HG03354 (cell line): ENCODE measurements around the gene FBXL19.
A peak's percentile ranks its signal among the peaks of the same experiment; 100 is the strongest.

Source experiments
- ATAC-seq: cut with Tn5 transposase; IDR thresholded peaks from one replicate; pipeline ENCODE4 v1.9.1; 2021; ENCODE audit warnings: mild to moderate bottlenecking; ENCODE audit not compliant: unreplicated experiment, poor library complexity, severe bottlenecking

FBXL19 gene

DNA sequence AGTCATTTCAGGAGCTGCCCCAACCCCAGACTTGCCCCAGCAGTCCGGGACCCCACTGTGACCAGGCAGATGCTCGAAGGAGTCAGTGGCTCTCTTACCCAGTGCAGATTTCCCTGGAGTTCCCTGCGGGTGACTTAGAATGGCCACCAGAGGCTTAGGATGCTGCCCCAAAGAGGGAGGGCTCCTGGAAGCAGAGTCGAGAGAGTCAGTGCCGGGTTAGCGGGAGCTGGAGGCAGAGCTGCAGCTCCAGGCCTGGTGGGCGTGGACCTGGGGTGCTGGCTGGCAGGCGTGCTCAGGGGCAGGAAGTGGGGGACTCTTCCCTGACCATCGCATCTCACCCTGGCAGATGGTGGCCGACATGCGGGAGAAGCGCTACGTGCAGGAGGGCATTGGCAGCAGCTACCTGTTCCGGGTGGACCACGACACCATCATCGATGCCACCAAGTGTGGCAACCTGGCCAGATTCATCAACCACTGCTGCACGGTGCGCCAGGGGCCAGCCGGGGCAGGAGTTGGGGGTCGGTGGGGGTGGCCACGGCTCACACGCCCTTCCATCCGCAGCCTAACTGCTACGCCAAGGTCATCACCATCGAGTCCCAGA is 60.0 kb downstream of the FBXL19 start:
- ATAC-seq: no peak

DNA sequence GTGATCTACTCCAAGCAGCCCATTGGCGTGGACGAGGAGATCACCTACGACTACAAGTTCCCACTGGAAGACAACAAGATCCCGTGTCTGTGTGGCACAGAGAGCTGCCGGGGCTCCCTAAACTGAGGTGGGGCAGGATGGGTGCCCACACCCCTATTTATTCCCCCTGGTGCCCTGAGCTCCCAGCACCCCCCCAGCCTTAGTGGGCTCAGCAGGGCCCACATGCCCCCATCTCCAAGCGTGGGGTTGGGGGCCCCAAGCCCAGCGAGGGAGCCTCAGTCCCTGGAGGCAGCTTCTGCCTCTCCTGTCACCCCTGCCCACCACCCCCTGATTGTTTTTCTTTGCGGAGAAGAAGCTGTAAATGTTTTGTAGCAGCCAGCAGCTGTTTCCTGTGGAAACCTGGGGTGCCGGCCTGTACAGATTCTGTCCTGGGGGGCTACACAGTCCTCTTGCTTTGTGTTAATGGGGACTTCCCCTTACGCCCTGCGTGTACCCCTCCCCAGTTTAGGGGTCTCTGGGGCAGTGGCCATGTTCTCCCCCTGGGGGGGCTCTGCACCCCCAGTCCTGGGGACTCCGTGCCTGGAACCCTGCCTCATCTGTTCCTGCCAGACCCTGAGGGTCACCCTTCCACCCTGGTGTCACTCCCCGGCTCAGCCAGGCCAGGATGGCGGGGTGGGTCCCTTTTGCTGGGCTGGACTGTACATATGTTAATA is 60.7 kb downstream of the FBXL19 start:
- ATAC-seq: no peak

DNA sequence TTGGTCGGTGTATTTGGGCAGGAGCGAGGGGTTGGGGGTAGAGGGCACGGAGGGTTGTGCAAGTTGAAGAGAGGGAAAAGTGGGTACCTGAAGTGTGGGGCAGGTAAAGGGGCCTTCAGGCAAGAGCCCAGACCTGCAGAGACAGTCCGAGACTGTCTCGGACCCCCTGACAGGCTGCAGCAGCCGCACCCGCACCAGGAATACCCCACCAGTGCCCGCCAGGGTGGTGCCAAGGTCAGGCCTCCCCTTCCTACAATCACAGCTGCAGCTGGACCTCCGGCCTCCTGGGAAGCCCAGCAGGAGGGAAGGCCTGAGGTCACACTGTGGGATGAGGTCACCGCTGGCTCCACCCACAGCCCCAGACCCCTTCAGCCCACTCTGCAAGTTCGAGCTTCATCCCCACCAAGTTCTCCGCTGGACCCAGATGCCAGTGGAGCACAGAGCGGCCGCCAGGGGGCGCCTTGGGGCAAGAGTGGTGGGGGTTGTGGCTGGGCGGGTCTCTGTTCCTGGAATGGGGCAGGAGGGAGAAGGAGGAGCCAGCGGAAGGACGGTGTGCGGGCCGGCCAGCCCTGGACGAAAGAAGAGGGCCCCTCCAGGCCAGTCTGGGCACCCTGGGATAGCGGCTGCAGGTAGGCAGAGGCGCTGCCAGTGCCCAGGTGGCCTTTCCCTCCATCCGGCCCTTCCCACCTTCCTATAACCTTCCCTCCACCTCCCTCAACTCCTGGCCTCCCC is 61.5 kb downstream of the FBXL19 start, which contains the start of gene HSD3B7:
Gene HSD3B7 (plus strand): TSS at position 539 of the 732 bp plus-strand sequence. CDS start 452 bp downstream, outside the sequence.
- ATAC-seq: peak; percentile 63

DNA sequence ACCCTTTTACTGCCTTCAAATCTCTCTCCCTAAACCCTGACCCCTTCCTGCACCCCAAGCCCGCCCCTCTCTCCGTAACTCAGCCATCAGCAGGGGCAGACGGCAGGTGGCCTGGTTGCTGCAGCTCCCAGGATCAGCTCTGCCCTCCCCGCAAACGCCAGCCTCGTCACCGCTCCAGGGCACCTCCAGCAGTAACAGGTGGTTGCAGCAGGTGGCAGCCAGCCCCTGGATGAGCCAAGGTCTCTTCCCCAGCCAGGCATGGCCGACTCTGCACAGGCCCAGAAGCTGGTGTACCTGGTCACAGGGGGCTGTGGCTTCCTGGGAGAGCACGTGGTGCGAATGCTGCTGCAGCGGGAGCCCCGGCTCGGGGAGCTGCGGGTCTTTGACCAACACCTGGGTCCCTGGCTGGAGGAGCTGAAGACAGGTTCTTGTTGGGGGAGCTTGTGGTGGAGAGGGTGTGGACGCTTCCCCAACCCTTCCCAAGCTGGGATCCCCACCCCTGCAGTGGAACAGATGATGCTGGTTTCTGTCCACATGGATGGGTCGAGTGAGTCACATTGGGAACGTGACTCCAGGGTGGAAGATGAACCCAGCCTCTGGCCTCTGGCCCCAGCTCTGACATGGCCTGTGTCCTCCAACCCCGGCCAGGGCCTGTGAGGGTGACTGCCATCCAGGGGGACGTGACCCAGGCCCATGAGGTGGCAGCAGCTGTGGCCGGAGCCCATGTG is 62.2 kb downstream of the FBXL19 start:
- ATAC-seq: no peak

DNA sequence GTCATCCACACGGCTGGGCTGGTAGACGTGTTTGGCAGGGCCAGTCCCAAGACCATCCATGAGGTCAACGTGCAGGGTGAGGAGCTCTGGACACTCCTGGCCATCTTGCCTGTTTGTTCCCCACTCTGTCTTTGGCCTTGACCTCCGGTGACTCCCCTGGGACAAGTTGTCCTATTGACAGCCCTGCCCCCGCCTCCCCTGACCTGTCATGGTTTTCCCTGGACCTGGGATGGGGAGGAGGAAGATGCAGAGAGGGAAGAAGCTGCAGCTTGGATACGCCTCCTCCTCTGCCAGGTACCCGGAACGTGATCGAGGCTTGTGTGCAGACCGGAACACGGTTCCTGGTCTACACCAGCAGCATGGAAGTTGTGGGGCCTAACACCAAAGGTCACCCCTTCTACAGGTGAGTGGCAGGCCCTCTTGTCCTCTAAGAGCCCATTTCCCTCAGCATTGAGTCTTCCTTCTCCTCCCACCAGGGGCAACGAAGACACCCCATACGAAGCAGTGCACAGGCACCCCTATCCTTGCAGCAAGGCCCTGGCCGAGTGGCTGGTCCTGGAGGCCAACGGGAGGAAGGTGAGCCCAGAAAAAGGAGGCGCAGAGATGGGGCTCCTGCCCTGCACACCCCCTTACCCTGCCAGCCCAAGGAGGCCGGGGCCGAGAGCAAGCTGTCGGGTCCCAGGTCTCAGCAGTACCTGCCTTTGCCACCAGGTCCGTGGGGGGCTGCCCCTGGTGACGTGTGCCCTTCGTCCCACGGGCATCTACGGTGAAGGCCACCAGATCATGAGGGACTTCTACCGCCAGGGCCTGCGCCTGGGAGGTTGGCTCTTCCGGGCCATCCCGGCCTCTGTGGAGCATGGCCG is 63.0 kb downstream of the FBXL19 start:
- no peak for ATAC-seq

DNA sequence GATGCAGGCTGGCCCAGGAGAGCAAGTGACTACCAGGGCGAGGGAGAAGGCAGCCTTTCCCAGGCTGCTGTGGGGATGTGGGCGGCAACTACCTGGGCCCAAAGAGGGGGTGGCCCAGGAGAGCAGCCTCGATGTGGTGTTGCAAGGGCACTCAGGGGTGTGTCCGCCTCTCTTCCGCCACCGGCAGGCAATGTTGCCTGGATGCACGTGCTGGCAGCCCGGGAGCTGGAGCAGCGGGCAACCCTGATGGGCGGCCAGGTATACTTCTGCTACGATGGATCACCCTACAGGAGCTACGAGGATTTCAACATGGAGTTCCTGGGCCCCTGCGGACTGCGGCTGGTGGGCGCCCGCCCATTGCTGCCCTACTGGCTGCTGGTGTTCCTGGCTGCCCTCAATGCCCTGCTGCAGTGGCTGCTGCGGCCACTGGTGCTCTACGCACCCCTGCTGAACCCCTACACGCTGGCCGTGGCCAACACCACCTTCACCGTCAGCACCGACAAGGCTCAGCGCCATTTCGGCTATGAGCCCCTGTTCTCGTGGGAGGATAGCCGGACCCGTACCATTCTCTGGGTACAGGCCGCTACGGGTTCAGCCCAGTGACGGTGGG is 64.3 kb downstream of the FBXL19 start:
- ATAC-seq: no peak

DNA sequence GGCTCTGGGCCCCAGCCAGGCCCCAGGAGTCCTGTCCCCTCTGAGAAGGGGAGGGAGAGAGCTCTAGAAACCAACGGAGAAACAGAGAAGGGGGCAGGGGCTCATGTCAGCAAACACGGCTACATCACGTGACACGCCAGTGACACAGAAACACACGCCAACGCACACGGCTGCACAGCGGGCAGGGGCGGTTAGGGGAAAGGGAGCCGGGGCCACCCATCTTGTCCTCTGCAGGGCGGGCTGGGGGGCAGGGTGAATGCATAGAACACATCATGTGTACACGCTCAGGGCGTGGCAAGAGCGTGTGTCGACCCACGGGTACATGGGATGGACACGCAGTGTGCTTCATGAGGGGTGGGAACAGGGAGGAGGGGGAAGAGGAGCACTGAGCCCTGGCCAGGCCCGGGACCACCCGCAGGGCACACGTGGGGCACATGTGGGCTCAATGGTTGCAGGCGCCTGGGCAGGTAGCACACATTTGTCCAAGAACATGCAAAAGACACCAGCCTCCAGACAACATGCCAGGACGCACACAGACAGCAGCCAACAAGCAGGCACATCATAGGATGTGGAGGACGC is 66.2 kb downstream of the FBXL19 start:
- ATAC-seq: no peak

DNA sequence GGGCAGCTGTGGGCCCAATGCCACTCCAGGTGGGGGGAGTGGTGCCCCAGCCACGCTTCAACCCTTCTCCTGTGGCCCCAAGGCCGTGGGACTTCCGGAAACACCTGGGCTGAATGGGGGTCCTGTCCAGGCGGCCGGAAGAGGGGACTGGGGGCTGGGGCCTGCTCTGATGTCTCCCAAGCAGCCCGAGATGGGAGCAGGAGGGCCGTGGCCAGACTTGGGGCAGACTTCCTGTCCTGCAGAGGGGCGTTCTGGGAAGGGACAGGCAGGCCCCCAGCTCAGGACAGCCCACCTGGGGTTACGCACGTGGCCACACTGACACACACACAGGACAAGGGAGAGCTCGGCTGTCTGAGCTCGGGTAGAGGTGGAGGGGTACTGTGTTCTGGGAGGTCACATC is 66.7 kb downstream of the FBXL19 start:
- ATAC-seq: no peak

DNA sequence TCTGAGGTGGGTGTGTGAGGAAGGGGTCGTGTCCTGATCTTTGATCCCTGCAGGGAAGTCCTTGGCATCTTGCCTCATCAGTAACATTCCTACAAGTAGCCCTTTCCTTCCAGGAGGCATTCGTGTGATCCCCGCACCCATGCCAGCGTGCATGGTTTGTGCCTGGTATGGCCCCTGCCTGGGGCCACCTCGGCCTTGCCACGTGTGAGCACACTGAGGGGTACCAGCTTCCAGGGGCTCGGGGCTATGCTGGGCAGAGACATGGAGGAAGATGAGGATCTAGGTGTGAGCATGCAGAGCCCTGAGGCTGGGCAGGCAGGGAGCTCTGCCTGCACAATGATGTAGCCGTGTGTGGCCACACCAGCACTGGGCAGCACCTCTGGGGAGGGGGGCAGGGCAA is 67.7 kb downstream of the FBXL19 start:
- no peak for ATAC-seq

DNA sequence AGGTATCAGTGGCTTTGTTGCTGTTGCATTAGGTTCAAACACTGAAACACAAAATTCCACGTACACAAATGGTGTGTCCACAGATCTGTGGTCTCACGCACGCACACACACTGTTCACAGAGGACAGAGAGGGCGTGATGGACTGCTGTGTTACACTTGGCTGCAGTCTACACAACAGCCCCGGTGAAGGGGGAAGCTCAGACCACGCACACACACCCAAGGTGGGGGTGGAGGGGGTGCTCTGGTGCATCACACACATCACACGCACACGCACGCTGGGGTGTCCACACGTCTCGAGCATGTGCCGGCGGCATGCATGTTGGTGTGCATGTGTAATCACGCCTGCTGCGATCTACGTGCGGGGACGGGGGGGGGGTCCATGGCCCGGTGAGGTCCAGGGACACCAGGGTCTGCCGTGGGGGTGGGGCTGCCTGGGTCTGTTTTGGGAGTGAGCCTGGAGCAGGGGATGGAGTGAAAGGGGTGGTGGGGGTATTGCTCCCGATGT is 69.0 kb downstream of the FBXL19 start:
- no peak for ATAC-seq

DNA sequence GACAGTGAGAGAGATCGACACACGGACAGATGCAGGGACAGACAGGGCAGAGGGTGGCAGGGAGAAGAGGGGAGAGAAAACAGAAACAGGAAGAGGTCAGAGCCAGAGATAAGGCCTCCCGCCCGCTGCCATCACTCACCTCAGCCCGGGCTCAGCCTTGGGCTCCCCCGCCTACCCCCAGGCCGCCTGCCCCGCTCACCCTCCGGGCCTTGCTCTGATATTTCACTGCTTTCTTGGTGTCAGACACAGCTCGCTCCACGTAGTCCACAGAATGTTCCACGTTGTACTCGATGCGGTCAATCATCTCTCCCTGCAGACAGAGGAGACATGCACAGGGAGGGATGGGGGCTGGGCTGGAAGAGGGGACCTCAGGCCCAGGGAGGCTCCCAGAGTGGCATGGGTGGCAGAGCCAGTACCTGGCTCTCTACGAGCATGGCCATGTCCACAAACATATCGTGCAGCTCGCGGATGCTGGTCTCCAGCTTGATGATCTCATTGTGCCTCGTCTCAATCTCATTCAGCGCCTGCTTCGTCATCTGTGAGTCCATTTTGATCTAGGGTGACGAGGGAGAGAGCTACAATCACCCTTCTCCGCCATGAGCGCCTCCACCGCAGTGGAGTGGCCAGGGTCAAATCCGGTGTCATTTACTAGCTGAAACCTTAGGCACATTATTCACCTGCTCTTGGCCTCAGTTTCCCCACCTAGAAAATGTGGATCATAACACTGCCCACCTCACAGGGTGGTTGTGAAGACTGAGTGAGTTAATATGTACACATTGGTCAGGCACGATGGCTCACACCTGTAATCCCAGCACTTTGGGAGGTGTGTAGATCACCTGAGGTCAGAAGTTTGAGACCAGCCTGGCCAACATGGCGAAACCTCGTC is 69.8 kb downstream of the FBXL19 start:
- ATAC-seq: no peak

DNA sequence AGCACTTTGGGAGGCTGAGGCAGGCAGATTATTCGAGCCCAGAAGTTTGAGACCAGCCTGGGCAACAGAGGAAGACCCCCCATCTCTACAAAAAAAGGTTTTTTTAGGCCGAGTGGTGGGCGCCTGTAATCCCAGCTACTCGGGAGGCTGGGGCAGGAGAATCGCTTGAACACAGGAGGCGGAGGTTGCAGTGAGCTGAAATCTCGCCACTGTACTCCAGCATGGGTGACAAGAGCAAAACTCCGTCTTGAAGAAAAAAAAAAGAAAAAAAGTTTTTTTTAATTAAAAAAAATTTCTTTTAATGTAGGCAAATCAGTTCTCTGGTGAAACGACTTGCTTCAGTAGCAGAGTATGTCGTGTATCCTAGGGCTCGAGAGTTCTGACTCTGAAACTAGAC is 72.6 kb downstream of the FBXL19 start:
- ATAC-seq: no peak

DNA sequence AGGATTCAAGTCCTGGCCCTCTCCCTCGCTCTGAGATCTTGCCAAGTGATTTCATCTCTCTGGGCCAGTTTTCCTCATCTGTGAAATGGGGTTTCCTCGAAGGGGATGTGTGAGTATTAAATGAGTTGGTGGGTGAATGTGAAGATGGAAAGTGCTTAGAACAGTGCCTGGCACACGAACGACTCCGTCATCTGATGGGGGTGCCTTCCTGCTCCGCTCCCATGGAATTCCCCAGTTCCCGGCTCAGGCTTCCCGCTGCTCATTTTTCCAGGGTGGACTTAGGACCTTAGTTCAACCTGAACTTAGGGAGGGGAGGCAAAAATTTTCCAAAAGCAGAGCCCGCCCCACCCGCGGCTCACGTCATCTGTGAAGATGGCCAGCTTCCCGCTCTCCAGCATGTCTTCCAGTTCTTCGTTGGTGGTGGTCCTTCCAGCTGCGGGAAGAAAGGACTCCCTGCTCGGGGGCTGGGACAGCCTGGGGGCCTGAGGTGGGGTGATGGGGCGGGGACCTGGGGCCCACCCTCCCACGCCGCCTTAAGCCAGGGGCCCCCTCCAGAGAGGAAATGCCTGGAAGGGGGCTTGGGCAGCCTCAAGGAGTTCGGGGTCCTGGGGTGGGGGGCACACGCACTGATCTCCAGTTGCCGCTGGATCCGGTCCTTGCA is 73.1 kb downstream of the FBXL19 start:
- ATAC-seq: no peak

DNA sequence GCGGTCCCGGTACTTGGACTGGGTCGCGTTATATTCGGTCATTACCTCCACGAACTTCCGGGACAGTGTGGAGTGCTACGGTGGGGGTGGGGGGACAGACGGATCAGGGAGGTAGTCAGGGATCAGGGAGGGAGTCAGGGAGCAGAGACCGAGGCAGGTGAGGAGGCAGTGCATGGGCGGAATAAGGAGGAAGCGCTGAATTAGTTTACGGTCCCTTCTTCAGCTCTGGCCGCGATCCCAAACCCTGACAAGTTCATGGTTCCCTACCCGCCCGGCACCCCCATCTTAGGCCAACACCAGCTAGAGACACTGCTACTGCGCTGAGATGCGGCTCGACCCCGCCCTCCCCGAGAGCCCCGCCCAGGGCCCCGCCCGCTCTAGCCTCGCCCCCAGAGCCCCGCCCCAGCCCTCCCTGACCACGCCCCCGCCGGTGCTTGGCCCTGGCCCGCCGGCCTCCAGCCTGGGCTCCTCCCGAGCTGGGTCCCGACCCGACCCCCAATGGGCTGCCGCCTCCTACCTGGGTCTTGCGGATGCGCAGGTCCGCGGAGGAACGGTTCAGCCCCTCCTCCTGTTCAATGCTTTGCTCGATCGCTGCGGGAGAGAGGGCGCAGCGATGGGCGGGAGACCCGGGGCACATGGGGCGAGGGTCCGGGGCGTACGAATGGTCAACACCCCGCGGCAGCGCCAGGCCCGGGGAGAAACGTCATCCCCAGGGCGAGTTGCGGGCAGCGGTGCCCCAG is 73.8 kb downstream of the FBXL19 start:
- ATAC-seq: peak; percentile 81

DNA sequence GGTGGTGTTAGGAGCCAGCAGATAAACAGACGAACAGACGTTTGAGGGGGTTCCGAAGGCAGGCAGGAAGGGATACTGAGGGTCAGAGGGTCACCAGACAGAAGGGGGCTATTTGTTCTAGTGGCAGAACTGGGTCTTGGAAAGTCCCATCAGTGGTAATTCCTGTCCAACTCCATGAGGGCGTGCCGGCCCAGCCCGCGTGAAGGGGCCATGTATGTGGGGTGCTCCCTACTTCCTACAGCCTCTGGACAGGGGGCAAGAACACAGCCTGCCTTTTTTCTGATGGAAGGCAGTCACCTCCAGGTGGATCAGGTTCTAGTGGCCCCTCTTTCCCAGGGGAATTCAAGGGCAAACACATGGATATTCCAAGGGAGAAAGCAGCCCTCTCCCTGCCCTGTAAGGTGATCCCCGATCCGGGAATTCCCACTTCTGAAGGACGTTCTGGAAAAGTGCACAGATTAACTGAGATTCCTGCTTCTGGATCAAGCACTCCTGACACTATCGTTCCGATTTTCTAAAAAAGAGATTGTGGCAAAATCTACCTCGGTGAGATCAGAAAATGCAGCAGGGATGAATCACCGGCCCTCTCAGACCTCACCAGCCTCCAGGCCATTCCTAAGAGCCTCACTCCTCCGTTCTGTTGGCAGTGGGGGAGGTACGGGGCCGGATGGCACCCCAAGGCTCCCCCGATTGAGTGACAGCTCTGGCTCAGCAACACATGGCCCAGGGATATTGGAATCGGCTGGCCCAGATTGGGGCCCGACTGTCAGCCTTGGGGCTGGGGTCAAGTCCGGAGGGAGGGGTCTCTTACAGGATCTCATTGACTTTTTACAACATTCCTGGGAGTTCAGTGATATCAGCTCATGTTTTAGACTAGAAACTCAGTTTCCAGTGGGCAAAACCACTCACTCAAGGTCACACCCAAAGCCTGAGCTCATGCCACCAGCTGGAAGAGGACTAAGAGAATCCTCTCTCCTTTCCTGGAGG is 74.6 kb downstream of the FBXL19 start:
- ATAC-seq: no peak
